PC-3 (cell line): ENCODE data around the gene TCAP. TPM values are rescaled to one million over a fixed set of nuclear protein-coding genes. Genes with fewer than 3 reads are reported as not detected.

Experiments used
- ATAC-seq: fragments of 200-7000 bp; cut with Tn5 transposase; 2 replicates; pipeline ENCODE4 v1.9.1; 2020; ENCODE audit warnings: mild to moderate bottlenecking, moderate library complexity
- BruUV-seq: library from RNA; stranded (reverse); fragments of 400-500 nt; replicated peaks from 2 replicates; lab custom pipeline; 2021; lab: Mats Ljungman, UMichigan
- CTCF ChIA-PET: fragments of 300-600 bp; sonication (Branson Sonifier 250); formaldehyde crosslinking; loops from one replicate; lab custom pipeline; 2022; ENCODE audit warnings: antibody characterized with exemption; lab: Charles Lee
- POLR2A ChIA-PET: fragments of 300-600 bp; sonication (Branson Sonifier 250); formaldehyde crosslinking; loops from one replicate; lab custom pipeline; 2022; ENCODE audit warnings: antibody characterized with exemption; ENCODE audit not compliant: unreplicated experiment; lab: Charles Lee
- DNase-seq: peaks from one replicate; pipeline ENCODE4 v3.0.0-alpha.2; 2015
- H2AFZ ChIP-seq: fragments of 300-600 bp; sonication (generic); 2 replicates; pipeline ENCODE4 v1.6.0; 2016; ENCODE audit warnings: antibody characterized with exemption, low read length
- H3F3A ChIP-seq: fragments of 300-600 bp; sonication (generic); one replicate; pipeline ENCODE4 v1.6.0; 2017; ENCODE audit warnings: antibody characterized with exemption, low read length, control low read depth, mild to moderate bottlenecking; ENCODE audit not compliant: unreplicated experiment
- H3K27ac ChIP-seq: fragments of 300-600 bp; sonication (generic); 2 replicates; pipeline ENCODE4 v1.5.1; 2016; ENCODE audit warnings: mild to moderate bottlenecking, low read length
- H3K27me3 ChIP-seq: fragments of 300-600 bp; sonication (generic); 2 replicates; pipeline ENCODE4 v1.6.1; 2016; ENCODE audit warnings: low read length, mixed read lengths
- H3K36me3 ChIP-seq: fragments of 300-600 bp; sonication (generic); 2 replicates; pipeline ENCODE4 v1.6.1; 2016; ENCODE audit warnings: low read depth, mixed run types, low read length, mixed read lengths
- H3K4me1 ChIP-seq: fragments of 300-600 bp; sonication (generic); 2 replicates; pipeline ENCODE4 v1.5.1; 2016; ENCODE audit warnings: low read length; ENCODE audit not compliant: insufficient read depth
- H3K4me2 ChIP-seq: fragments of 300-600 bp; sonication (generic); 2 replicates; pipeline ENCODE4 v1.6.0; 2016; ENCODE audit warnings: low read length
- H3K4me3 ChIP-seq: fragments of 300-600 bp; sonication (generic); 2 replicates; pipeline ENCODE4 v1.5.1; 2016; ENCODE audit warnings: mild to moderate bottlenecking, low read length, mixed read lengths
- H3K79me2 ChIP-seq: fragments of 300-600 bp; sonication (generic); 2 replicates; pipeline ENCODE4 v1.6.1; 2017; ENCODE audit warnings: low read length, mixed read lengths
- H3K9ac ChIP-seq: fragments of 300-600 bp; sonication (generic); 2 replicates; pipeline ENCODE4 v1.6.0; 2016; ENCODE audit warnings: mild to moderate bottlenecking, low read length
- H3K9me2 ChIP-seq: fragments of 300-600 bp; sonication (generic); replicated peaks from 2 replicates; pipeline ENCODE4 v1.6.1; 2016; ENCODE audit warnings: mixed run types, low read length, mixed read lengths
- H3K9me3 ChIP-seq: fragments of 300-600 bp; sonication (generic); 2 replicates; pipeline ENCODE4 v1.6.1; 2016; ENCODE audit warnings: low read length, mixed read lengths
- H4K20me1 ChIP-seq: fragments of 300-600 bp; sonication (generic); 2 replicates; pipeline ENCODE4 v1.6.1; 2016; ENCODE audit warnings: low read length, mixed read lengths
- CTCF ChIP-seq: fragments of 300-600 bp; sonication (generic); conservative IDR thresholded peaks from 2 replicates; pipeline ENCODE4 v1.5.1; 2017; ENCODE audit warnings: antibody characterized with exemption, low read depth, mild to moderate bottlenecking, low read length
- EZH2 ChIP-seq: fragments of 300-600 bp; sonication (generic); IDR thresholded peaks from one replicate; pipeline ENCODE4 v1.6.1; 2017; ENCODE audit warnings: antibody characterized with exemption, mild to moderate bottlenecking, low read length; ENCODE audit not compliant: unreplicated experiment
- EZH2phosphoT487 ChIP-seq: fragments of 300-600 bp; sonication (generic); IDR thresholded peaks from 2 replicates; pipeline ENCODE4 v1.6.1; 2018; ENCODE audit warnings: mild to moderate bottlenecking, antibody characterized with exemption, low read length, borderline replicate concordance
- intact Hi-C: fragments of 100-400 bp; cut with micrococcal nuclease; formaldehyde crosslinking; loops from 2 replicates; pipeline ENCODE4 v1.9.0; 2023
- total RNA-seq: library from RNA; depleted of rRNA; stranded (reverse); fragments of >200 nt; gene quantifications from 2 replicates; pipeline ENCODE4 v1.2.3, GENCODE V29; 2014

TCAP gene
- total RNA-seq, 1 experiment from 2014 or later = 0.51 TPM

- POLR2A ChIA-PET = no interaction called here
- no peaks in the 10 kb centered on the region for H3K9me3 ChIP-seq
- H3K36me3 ChIP-seq = no peaks in the 10 kb centered on the region
- no peaks in the 10 kb centered on the region for H3K27me3 ChIP-seq
- no peak for TF ChIP-seq CTCF
- TF ChIP-seq EZH2phosphoT487 = no peak
- no peak for TF ChIP-seq EZH2
- no peak overlapping the region for H3K9ac ChIP-seq
- peaks cover 68% of the 10 kb centered on the region for H3K79me2 ChIP-seq
- DNase-seq (no peak), ATAC-seq (no peak)
- no peak overlapping the region for H3K27ac ChIP-seq
- no peaks in the 10 kb centered on the region for H3F3A ChIP-seq
- no peaks in the 10 kb centered on the region for H4K20me1 ChIP-seq
- no TSS peak for BruUV-seq
- CTCF ChIA-PET = no interaction called here
- H3K4me1 ChIP-seq = peaks cover 19% of the 10 kb centered on the region
- H2AFZ ChIP-seq = no peak overlapping the region
- H3K9me2 ChIP-seq = no peaks in the 10 kb centered on the region
- intact Hi-C loops = no loop called here
- H3K4me3 ChIP-seq = no peak overlapping the region
- H3K4me2 ChIP-seq = no peak overlapping the region
Observed at GRCh38 chr17:39639043-39639442, 26.1 kb upstream of the TCAP start.

- Histone ChIP-seq H3K4me3 (no peak overlapping the region), H3K9me2 (no peaks in the 10 kb centered on the region), H4K20me1 (no peaks in the 10 kb centered on the region), H3K36me3 (no peaks in the 10 kb centered on the region), H3K9me3 (no peaks in the 10 kb centered on the region), H3K4me2 (no peak overlapping the region), H2AFZ (no peak overlapping the region), H3K9ac (no peak overlapping the region), H3K27me3 (no peaks in the 10 kb centered on the region), H3K4me1 (peaks cover 19% of the 10 kb centered on the region), H3F3A (no peaks in the 10 kb centered on the region), H3K79me2 (peaks cover 70% of the 10 kb centered on the region), H3K27ac (no peak overlapping the region)
- TF ChIP-seq EZH2 (no peak), EZH2phosphoT487 (no peak), CTCF (no peak)
- CTCF ChIA-PET = no interaction called here
- BruUV-seq = no TSS peak
- intact Hi-C loops = no loop called here
- POLR2A ChIA-PET = no interaction called here
- ATAC-seq (no peak), DNase-seq (no peak)
Observed at GRCh38 chr17:39639566-39640458, 25.3 kb upstream of the TCAP start.

- no peaks in the 10 kb centered on the region for H3K36me3 ChIP-seq
- H3K27me3 ChIP-seq = no peaks in the 10 kb centered on the region
- DNase-seq (no peak), ATAC-seq (no peak)
- no peak overlapping the region for H3K4me3 ChIP-seq
- H4K20me1 ChIP-seq = no peaks in the 10 kb centered on the region
- no peak overlapping the region for H3K27ac ChIP-seq
- H3F3A ChIP-seq = no peaks in the 10 kb centered on the region
- peaks cover 19% of the 10 kb centered on the region for H3K4me1 ChIP-seq
- H3K9me2 ChIP-seq = no peaks in the 10 kb centered on the region
- H3K9ac ChIP-seq = no peak overlapping the region
- H2AFZ ChIP-seq = no peak overlapping the region
- ChIA-PET POLR2A (no interaction called here), CTCF (interaction anchor here (0.6 kb wide), 1 partner anchor 677 kb away, joined by 5 read pairs; no protein-coding TSS in a partner anchor)
- BruUV-seq = no TSS peak
- intact Hi-C loops = no loop called here
- H3K4me2 ChIP-seq = no peak overlapping the region
- no peak for TF ChIP-seq EZH2
- TF ChIP-seq EZH2phosphoT487 = no peak
- no peaks in the 10 kb centered on the region for H3K9me3 ChIP-seq
- H3K79me2 ChIP-seq = peaks cover 70% of the 10 kb centered on the region
Observed at GRCh38 chr17:39640591-39641031, 24.5 kb upstream of the TCAP start.
